Aorta (tissue), 5 donors: Measurements from ENCODE around the gene SEC14L2. TPM values are rescaled to one million over a fixed set of nuclear protein-coding genes. Genes with fewer than 3 reads are reported as not detected.
"Not testable (repeated sequence)": the region's sequence is repeated elsewhere in the genome, so short reads cannot be mapped to it uniquely, and the experiment has no call there.

ENCODE experiments used
- ATAC-seq: fragments of 200-7000 bp; cut with Tn5 transposase; one replicate; pipeline ENCODE4 v1.9.1; 2022; ENCODE audit warnings: moderate library complexity; ENCODE audit not compliant: low FRiP score
- DNase-seq, 2 donors: peaks; one replicate each; pipeline ENCODE4 v3.0.0-alpha.2; 2020
- H3K27ac ChIP-seq, 2 donors: one replicate each; pipeline ENCODE4 v1.5.1; 2013; ENCODE audit warnings: low read length in 2 of 2, mild to moderate bottlenecking in 2 of 2, moderate library complexity in 2 of 2, control low read depth in 1 of 2, inconsistent platforms in 1 of 2, low read depth in 1 of 2
- H3K27me3 ChIP-seq, 2 donors: one replicate each; pipeline ENCODE4 v1.6.1; 2013; ENCODE audit warnings: control low read depth in 1 of 2, low read length in 1 of 2, mild to moderate bottlenecking in 1 of 2, moderate library complexity in 1 of 2; ENCODE audit not compliant: insufficient read depth in 2 of 2, control insufficient read depth in 1 of 2
- H3K36me3 ChIP-seq, 2 donors: one replicate each; pipeline ENCODE4 v1.6.1; 2013; ENCODE audit warnings: control low read depth in 1 of 2, low read length in 1 of 2, mild to moderate bottlenecking in 1 of 2; ENCODE audit not compliant: insufficient read depth in 2 of 2, control insufficient read depth in 1 of 2
- H3K4me1 ChIP-seq, 2 donors: one replicate each; pipeline ENCODE4 v1.6.1; 2013; ENCODE audit warnings: low read length in 2 of 2, control low read depth in 1 of 2, mild to moderate bottlenecking in 1 of 2, moderate library complexity in 1 of 2; ENCODE audit not compliant: insufficient read depth in 2 of 2, control insufficient read depth in 1 of 2
- H3K4me3 ChIP-seq, 2 donors: one replicate each; pipeline ENCODE4 v1.5.1; 2013; ENCODE audit warnings: low read length in 2 of 2, control low read depth in 1 of 2, mild to moderate bottlenecking in 1 of 2
- H3K9me3 ChIP-seq: one replicate; pipeline ENCODE4 v1.6.1; 2013; ENCODE audit warnings: mild to moderate bottlenecking, low read length; ENCODE audit not compliant: control insufficient read depth
- WGBS, 2 donors: extraction: QIAGEN DNeasy Blood & Tissue Kit; methylation state at CpG; one replicate each; pipeline ENCODE4 v1.1.7; 2013; 5-methylcytosine and 5-hydroxymethylcytosine counted together
- intact Hi-C, 2 donors: fragments of 100-400 bp; cut with DNase I; formaldehyde crosslinking; loops; one replicate each; pipeline versions ENCODE4 v1.14.2 to v1.15.0; 2022
- polyA plus RNA-seq, 2 donors: library from polyadenylated mRNA; stranded (reverse); fragments of 200-250 nt; gene quantifications; one replicate each; pipeline ENCODE4 v1.2.3, GENCODE V29; 2013
- total RNA-seq, 2 donors: library from RNA; stranded (reverse); fragmentation: NEBNext Ultra II Directional; extraction: Animal tissue kit (Norgen Biotek cat#: 25700); gene quantifications; one replicate each; pipeline ENCODE4 v1.2.1, GENCODE V29; 2021
- donor health status: healthy with polysubstance abuse.
- donor health status: Bipolar disorder and iron deficiency.
- donor health status: DM: no; HTN: no; CAD: no.
- donor health status: DM: no; HTN: no; CAD: no.
- donor health status: DM: yes; HTN: yes; CAD: no.

SEC14L2 gene
- total and polyA plus RNA-seq, 4 donors, result 11.8 to 14.7 (median 13.0) TPM

DNA sequence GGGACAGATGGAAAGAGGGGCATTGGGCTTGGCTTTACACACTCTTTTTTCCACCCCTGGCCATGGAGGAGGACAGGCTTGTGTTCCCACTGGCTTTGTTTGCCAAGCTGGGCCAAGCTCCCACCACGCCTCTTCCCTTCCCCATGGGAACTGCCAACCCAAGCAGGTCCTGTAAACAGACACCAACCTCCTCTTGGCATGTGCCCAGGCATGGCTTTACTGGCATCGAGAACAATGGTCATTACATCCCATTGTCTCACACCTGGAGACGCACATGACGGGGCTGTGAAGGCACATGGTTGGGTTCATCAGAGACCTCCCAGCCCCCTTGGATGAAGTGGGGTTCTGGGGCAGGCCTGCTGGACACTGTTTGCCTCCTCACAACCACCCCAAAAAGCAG is 63.3 kb downstream of the SEC14L2 start:
- no peaks in the 10 kb centered on the region for H3K9me3 ChIP-seq
- ATAC-seq, result no peak

DNA sequence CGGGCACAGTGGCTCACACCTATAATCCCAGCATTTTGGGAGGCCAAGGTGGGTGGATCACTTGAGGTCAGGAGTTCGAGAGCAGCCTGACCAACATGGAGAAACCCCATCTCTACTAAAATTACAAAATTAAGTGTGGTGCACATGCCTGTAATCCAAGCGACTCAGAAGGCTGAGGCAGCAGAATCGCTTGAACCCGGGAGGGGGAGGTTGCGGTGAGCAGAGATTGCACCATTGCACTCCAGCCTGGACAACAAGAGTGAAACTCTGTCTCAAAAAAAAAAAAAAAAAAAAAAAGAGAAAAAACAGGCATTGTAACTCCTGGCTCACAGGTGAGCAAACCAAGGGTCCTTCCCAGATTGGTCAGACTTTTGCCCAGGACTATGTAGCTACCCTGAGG is 63.7 kb downstream of the SEC14L2 start:
- H3K27me3 ChIP-seq, ATAC-seq, H3K27ac ChIP-seq, DNase-seq, H3K36me3 ChIP-seq, H3K4me3 ChIP-seq, intact Hi-C loops, H3K9me3 ChIP-seq, H3K4me1 ChIP-seq: not testable (repeated sequence)
- 88 to 90% methylated on average over 6 of the region's 6 CpGs for WGBS, 2 donors

More for the DNA sequence above, 63.3 kb downstream of the SEC14L2 start:
- no peak for DNase-seq
- intact Hi-C loops, result no loop called here
- WGBS, 2 donors, result 83 to 89% methylated on average over 4 of the region's 4 CpGs
- H3K36me3 ChIP-seq, result no peaks in the 10 kb centered on the region
- H3K27me3 ChIP-seq, result no peaks in the 10 kb centered on the region
- no peaks in the 10 kb centered on the region for H3K4me1 ChIP-seq
- H3K4me3 ChIP-seq, result no peak overlapping the region
- no peak overlapping the region for H3K27ac ChIP-seq

DNA sequence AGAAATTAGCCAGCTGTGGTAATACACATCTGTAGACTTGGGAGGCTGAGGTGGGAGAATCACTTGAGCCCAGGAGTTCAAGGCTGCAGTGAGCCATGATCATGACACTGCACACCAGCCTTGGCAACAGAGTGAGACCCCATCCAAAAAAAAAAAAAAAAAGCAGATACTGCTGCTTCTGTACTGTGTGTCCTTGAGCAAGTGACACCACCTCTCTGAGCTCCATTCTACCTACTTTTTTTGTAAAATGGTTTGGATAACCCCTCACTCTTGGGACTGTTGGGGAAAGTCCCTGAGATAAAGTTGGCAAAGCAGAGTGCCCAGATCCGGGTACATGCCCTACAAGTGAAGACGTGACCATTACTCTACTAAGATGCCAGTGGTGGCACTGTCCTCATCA is 72.3 kb downstream of the SEC14L2 start:
- no peak for DNase-seq
- intact Hi-C loops, result no loop called here

DNA sequence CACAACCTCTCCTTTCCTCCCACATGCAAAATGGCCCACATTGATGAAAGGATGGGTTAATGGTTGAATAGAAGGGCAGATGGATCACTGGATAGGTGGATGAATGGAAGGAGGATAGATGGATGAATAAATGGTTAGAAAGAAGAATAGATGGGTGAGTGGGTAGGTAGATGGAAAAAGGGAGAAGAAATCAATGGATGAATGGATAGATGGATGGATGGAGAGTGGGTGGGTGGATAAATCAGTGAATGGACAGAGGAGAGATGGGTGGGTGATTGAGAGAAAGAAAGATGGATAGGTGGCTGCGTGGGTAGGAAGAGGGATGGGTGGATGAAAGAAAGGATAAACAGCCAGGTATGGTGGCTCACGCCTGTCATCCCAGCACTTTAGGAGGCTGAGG is 73.8 kb downstream of the SEC14L2 start:
- no peak for ATAC-seq
- DNase-seq, result no peak
- no peak overlapping the region for H3K4me3 ChIP-seq
- peaks cover 0 to 2% of the 10 kb centered on the region in 2 donors for H3K27me3 ChIP-seq
- H3K9me3 ChIP-seq, result no peaks in the 10 kb centered on the region
- H3K4me1 ChIP-seq, result no peaks in the 10 kb centered on the region
- 84 to 91% methylated on average over 2 of the region's 2 CpGs for WGBS, 2 donors
- intact Hi-C loops, result no loop called here
- H3K36me3 ChIP-seq, result no peaks in the 10 kb centered on the region
- no peak overlapping the region for H3K27ac ChIP-seq

More for the DNA sequence above, 72.3 kb downstream of the SEC14L2 start:
- Histone ChIP-seq H3K36me3 (no peaks in the 10 kb centered on the region), H3K27ac (no peak overlapping the region), H3K4me1 (no peaks in the 10 kb centered on the region), H3K4me3 (no peak overlapping the region), H3K9me3 (no peaks in the 10 kb centered on the region), H3K27me3 (peaks cover 0 to under 1% of the 10 kb centered on the region in 2 donors)
- 27 to 95% methylated on average over 2 of the region's 2 CpGs for WGBS, 2 donors
- ATAC-seq, result no peak

DNA sequence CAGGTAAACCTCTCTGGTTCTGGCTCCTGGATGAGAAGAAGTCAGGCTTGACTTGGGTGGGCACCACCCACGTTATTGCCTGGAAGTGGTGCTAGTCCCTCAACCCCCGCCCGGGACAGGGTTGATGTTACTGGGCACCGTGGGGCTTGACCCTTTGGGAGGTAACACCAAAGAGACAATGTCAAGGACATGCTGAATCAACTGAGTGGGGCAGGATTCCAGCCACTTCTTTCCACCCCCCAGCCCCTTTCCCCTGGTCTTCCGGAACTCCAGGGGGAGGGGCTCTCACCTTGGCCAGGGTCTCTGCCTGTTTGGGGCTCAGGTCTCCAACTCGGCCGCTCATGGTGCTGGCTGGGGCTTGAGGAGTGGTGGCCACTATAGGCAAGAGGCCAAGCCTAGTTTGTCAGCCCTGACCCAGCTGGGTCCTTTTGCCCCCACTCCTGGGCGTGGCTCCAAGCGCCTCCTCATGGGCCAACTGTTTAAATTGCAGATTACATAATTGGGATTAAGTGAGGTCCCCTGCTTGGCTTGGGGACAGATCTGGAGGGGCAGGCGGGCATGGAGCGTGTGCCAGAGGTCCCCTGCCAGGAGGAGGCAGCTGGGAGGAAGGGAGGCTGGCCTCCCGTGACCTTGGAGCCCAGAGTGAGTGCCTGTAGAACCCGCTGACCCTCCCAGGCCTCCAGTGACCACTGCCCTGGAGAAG is 74.9 kb downstream of the SEC14L2 start, which contains the start of gene SEC14L3:
SEC14L3 (minus strand) TSS at position 402 of the 703 bp plus-strand sequence; CDS start at position 343, 59 bp downstream.
- no peak for DNase-seq
- no peak for ATAC-seq
- Histone ChIP-seq H3K27ac (no peak within 1 kb of the TSS), H3K4me3 (no peak within 1 kb of the TSS), H3K4me1 (no peaks in the 10 kb centered on the region), H3K36me3 (no peaks in the 10 kb centered on the region), H3K9me3 (no peaks in the 10 kb centered on the region), H3K27me3 (peaks cover 0 to 2% of the 10 kb centered on the region in 2 donors)
- intact Hi-C loops, result loop anchor here in 1 of 2 donors (2.0 kb wide), 1 partner anchor 25 kb away; no protein-coding TSS in a partner anchor
- WGBS, 2 donors, result 58% methylated on average over 13 of the region's 13 CpGs

DNA sequence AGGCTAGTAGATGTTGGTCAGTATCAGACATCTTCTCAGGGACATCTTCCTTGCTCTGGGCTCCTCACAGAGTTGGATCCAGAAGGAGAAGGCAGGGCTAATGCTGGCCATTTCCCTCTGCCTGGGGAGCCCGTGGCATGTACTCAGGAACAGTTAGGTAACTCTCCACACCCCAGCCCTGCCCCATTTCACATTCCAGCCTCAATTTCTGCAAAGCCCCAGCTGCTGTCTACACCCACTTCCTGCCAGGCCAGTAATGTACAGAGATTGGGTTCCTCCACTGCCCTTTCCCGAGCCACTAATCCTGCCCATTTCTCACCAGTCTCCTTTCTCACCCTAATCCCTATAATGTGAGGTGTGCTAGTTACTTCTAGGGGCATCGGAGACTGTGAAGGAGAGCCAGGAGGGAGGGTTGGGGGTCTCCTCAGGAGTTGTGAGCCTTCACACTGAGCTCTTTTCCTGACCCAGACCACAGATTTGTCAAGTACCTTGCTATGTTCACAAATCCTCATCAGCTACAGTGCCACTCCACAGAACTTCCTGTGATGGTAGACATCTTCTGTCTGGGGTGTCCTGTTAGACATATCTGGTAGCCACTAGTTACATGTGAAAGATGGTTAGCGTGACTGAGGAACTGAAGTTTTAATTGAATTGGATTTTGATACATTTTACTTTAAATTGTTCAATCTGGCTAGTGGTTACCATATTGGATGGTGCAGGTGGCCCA is 76.3 kb downstream of the SEC14L2 start:
- H3K36me3 ChIP-seq, result no peaks in the 10 kb centered on the region
- no peaks in the 10 kb centered on the region for H3K4me1 ChIP-seq
- peaks cover 0 to 2% of the 10 kb centered on the region in 2 donors for H3K27me3 ChIP-seq
- intact Hi-C loops, result loop anchor here in 1 of 2 donors (2.0 kb wide), 1 partner anchor 24 kb away; no protein-coding TSS in a partner anchor
- DNase-seq, result no peak
- no peaks in the 10 kb centered on the region for H3K9me3 ChIP-seq
- H3K27ac ChIP-seq, result no peak overlapping the region
- no peak for ATAC-seq
- WGBS, 2 donors, result 66 to 68% methylated on average over 4 of the region's 4 CpGs
- no peak overlapping the region for H3K4me3 ChIP-seq

DNA sequence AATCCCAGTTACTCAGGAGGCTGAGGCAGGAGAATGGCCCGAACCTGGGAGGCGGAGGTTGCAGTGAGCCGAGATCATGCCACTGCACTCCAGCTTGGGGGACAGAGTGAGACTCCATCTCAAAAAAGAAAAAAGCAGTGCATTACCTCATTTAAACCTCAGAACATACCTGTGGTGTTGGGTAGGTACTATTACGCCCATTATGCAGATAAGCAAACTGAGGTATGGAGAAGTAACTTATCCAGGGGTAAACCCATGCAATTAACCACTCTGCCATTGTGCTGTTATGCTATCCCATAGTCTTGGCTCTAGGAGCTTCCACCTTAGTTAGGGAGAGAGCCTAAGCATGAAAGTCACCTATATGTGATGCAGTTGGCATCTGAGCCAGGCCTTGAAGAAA is 77.3 kb downstream of the SEC14L2 start:
- no peaks in the 10 kb centered on the region for H3K36me3 ChIP-seq
- intact Hi-C loops, result no loop called here
- no peak overlapping the region for H3K27ac ChIP-seq
- H3K4me3 ChIP-seq, result no peak overlapping the region
- H3K9me3 ChIP-seq, result no peaks in the 10 kb centered on the region
- DNase-seq (no peak), ATAC-seq (no peak)
- no peaks in the 10 kb centered on the region for H3K4me1 ChIP-seq
- 90 to 98% methylated on average over 4 of the region's 4 CpGs for WGBS, 2 donors
- H3K27me3 ChIP-seq, result peaks cover 0 to 2% of the 10 kb centered on the region in 2 donors
